GM23248 (cell line): ENCODE data around the gene GIGYF2. TPM values are rescaled to one million over a fixed set of nuclear protein-coding genes. Genes with fewer than 3 reads are reported as not detected.

Source experiments
- DNase-seq: peaks from one replicate; pipeline ENCODE4 v3.0.0-alpha.2; 2015
- H2AFZ ChIP-seq: fragments of 200-600 bp; sonication (generic); 2 replicates; pipeline ENCODE4 v1.6.1; 2016; ENCODE audit warnings: antibody characterized with exemption
- H3F3A ChIP-seq: fragments of 200-600 bp; sonication (generic); 2 replicates; pipeline ENCODE4 v1.6.1; 2016; ENCODE audit warnings: mild to moderate bottlenecking, antibody characterized with exemption, mixed run types; ENCODE audit not compliant: insufficient read depth
- H3K27ac ChIP-seq: fragments of 200-600 bp; sonication (generic); 2 replicates; pipeline ENCODE4 v1.5.1; 2016; ENCODE audit warnings: mild to moderate bottlenecking
- H3K27me3 ChIP-seq: fragments of 200-600 bp; sonication (generic); replicated peaks from 2 replicates; pipeline ENCODE4 v1.6.1; 2016; ENCODE audit warnings: mild to moderate bottlenecking; ENCODE audit not compliant: insufficient read depth
- H3K36me3 ChIP-seq: fragments of 200-600 bp; sonication (generic); 2 replicates; pipeline ENCODE4 v1.6.1; 2016; ENCODE audit warnings: low read depth, mild to moderate bottlenecking
- H3K4me1 ChIP-seq: fragments of 200-600 bp; sonication (generic); 2 replicates; pipeline ENCODE4 v1.6.1; 2016; ENCODE audit warnings: mild to moderate bottlenecking; ENCODE audit not compliant: insufficient read depth
- H3K4me2 ChIP-seq: fragments of 200-600 bp; sonication (generic); one replicate; pipeline ENCODE4 v1.6.1; 2016; ENCODE audit warnings: mild to moderate bottlenecking; ENCODE audit not compliant: unreplicated experiment
- H3K4me3 ChIP-seq: fragments of 200-600 bp; sonication (generic); 2 replicates; pipeline ENCODE4 v1.5.1; 2016; ENCODE audit warnings: mild to moderate bottlenecking
- H3K79me2 ChIP-seq: fragments of 200-600 bp; sonication (generic); 2 replicates; pipeline ENCODE4 v1.6.1; 2016; ENCODE audit warnings: mild to moderate bottlenecking; ENCODE audit not compliant: insufficient read depth
- H3K9ac ChIP-seq: fragments of 200-600 bp; sonication (generic); 2 replicates; pipeline ENCODE4 v1.6.1; 2016; ENCODE audit warnings: mild to moderate bottlenecking
- H3K9me2 ChIP-seq: fragments of 200-600 bp; sonication (generic); 2 replicates; pipeline ENCODE4 v1.6.1; 2016; ENCODE audit warnings: mixed run types, mild to moderate bottlenecking, moderate library complexity; ENCODE audit not compliant: insufficient read depth
- H3K9me3 ChIP-seq: fragments of 200-600 bp; sonication (generic); one replicate; pipeline ENCODE4 v1.6.1; 2017; ENCODE audit warnings: low read depth
- H4K20me1 ChIP-seq: fragments of 200-600 bp; sonication (generic); 2 replicates; pipeline ENCODE4 v1.6.0; 2016; ENCODE audit not compliant: insufficient read depth
- EZH2 ChIP-seq: fragments of 200-600 bp; sonication (generic); IDR thresholded peaks from 2 replicates; pipeline ENCODE4 v1.6.1; 2018; ENCODE audit warnings: antibody characterized with exemption, mild to moderate bottlenecking; ENCODE audit not compliant: insufficient read depth, poor library complexity, severe bottlenecking
- EZH2phosphoT487 ChIP-seq: fragments of 200-600 bp; sonication (generic); IDR thresholded peaks from 2 replicates; pipeline ENCODE4 v1.6.1; 2018; ENCODE audit warnings: antibody characterized with exemption, moderate library complexity, mild to moderate bottlenecking, low read depth; ENCODE audit not compliant: insufficient read depth
- WGBS, 2 experiments: methylation state at CpG; one replicate each; pipeline ENCODE4 v1.1.6; 2015 to 2017; ENCODE audit warnings: low lambda C conversion rate in 2 of 2, low coverage in 1 of 2; ENCODE audit errors: missing lambda C conversion rate in 2 of 2; 5-methylcytosine and 5-hydroxymethylcytosine counted together
- in situ Hi-C: fragments of 300-500 bp; cut with MboI; formaldehyde crosslinking; loops from 2 replicates; pipeline ENCODE4 v1.15.0; 2020
- polyA plus RNA-seq: library from polyadenylated mRNA; unstranded; fragments of >200 nt; fragmentation: Nextera tagmentation; extraction: Ambion mirVana; gene quantifications from 2 replicates; pipeline ENCODE4 v1.2.1, GENCODE V29; 2016
- total RNA-seq: library from RNA; depleted of rRNA; stranded (reverse); fragments of >200 nt; shearing (Covaris generic); gene quantifications from 2 replicates; pipeline ENCODE4 v1.2.3, GENCODE V29; 2014

Gene GIGYF2
- total and polyA plus RNA-seq, 2 experiments from 2014 or later = 27.2 to 35.2 TPM

DNA sequence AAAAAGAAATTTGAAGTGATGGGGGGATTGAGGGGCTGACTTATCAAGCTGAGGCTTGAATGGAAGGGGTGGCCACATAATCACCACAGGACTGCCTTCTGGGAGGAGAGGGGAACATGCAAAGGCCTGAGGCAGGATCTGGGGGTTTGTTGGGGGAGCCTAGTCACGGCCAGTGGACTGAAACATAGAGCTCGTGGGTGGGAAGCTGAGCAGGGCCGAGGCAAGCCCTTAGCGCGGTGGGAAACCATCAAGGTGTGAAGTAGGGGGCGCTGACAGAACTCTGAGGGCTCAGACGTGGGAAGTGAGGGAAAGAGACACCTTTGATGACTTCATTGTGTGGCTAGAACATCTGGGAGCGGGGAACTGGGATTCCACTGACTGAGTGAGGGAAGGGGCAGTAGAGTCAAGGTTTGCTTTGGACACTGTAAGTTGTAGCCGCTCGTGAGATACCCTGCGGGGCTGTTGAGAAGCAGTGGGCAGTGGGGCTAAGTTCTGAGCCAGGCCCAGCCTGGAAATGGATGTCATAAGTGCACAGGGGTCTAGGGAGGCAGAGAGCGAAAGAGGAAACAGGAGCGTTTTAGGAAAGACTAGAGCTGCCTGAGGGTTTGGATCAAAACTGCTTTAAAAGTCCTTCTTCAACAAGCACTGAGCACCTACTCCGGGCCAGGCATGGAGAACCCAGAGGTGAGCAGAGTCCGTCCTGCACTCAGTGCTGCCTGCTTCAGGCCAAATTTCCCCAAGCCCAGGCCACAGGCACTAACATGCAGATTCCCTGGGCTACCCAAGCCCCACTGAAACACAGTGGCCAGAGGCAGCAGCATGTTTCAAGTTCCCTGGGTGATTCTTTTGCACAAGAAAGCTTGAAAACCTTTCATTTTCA lies 172.2 kb downstream of the GIGYF2 start:
- H3K4me1 ChIP-seq = no peaks in the 10 kb centered on the region
- no peaks in the 10 kb centered on the region for H3K9me3 ChIP-seq
- H3K36me3 ChIP-seq = no peaks in the 10 kb centered on the region
- no peak for TF ChIP-seq EZH2phosphoT487
- TF ChIP-seq EZH2 = no peak
- WGBS, 2 experiments = 58 to 66% methylated on average over 14 to 15 of the region's 15 CpGs
- in situ Hi-C loops = no loop called here
- no peak overlapping the region for H3K4me3 ChIP-seq
- H3K9ac ChIP-seq = no peak overlapping the region
- H3K27me3 ChIP-seq = no peaks in the 10 kb centered on the region
- no peak overlapping the region for H3K4me2 ChIP-seq
- no peaks in the 10 kb centered on the region for H3K79me2 ChIP-seq
- no peak for DNase-seq
- H3K9me2 ChIP-seq = no peaks in the 10 kb centered on the region
- H3F3A ChIP-seq = no peaks in the 10 kb centered on the region
- no peaks in the 10 kb centered on the region for H4K20me1 ChIP-seq
- no peak overlapping the region for H3K27ac ChIP-seq
- H2AFZ ChIP-seq = no peak overlapping the region

DNA sequence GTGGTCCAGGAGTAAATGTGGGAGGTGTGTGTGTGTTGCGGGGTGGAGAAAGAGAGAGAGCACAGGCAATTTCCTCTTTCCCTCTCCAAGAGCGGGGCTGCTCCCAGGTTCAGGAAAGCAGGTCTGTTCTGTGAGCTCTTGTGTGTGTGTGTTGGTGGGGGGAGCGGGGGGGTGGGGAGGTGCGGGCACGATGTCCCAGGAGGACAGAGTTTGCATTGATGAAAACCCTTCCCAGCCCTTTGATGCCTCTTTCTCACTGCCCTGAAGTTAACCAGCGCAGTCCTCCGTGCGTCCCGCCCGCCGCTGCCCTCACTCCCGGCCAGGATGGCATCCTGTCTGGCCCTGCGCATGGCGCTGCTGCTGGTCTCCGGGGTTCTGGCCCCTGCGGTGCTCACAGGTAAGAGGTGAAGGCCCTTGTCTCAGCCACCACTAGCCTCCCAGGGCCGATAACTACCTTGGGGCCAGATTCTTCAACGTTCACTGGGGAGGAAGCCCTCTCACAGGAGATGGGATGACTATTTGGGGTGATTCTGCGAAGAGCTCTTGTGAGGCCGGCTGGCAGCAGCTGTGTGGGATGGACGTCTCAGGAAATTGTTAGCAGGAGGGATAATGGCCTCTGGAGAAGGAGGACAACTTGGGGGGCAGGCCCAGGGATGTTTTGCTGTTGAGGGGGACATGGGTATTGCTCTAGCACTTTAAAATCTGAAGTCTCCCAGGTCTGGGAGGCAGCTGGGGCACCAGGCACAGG lies 173.1 kb downstream of the GIGYF2 start, which contains the start of gene SNORC:
Gene SNORC, plus strand, starts transcription at position 247 of the 748 bp plus-strand sequence. Its CDS starts 78 bp downstream, at position 325.
- no peaks in the 10 kb centered on the region for H3K79me2 ChIP-seq
- TF ChIP-seq EZH2phosphoT487 (no peak), EZH2 (no peak)
- H3K27ac ChIP-seq = no peak within 1 kb of the TSS
- in situ Hi-C loops = no loop called here
- WGBS, 2 experiments = 76 to 85% methylated on average over 15 to 21 of the region's 21 CpGs
- H3K4me3 ChIP-seq = no peak within 1 kb of the TSS
- no peak within 1 kb of the TSS for H2AFZ ChIP-seq
- no peaks in the 10 kb centered on the region for H3F3A ChIP-seq
- no peaks in the 10 kb centered on the region for H3K27me3 ChIP-seq
- H3K9me2 ChIP-seq = no peaks in the 10 kb centered on the region
- no peak for DNase-seq
- no peaks in the 10 kb centered on the region for H3K36me3 ChIP-seq
- H3K4me1 ChIP-seq = no peaks in the 10 kb centered on the region
- no peak within 1 kb of the TSS for H3K9ac ChIP-seq
- no peaks in the 10 kb centered on the region for H3K9me3 ChIP-seq
- H4K20me1 ChIP-seq = no peaks in the 10 kb centered on the region
- no peak within 1 kb of the TSS for H3K4me2 ChIP-seq

DNA sequence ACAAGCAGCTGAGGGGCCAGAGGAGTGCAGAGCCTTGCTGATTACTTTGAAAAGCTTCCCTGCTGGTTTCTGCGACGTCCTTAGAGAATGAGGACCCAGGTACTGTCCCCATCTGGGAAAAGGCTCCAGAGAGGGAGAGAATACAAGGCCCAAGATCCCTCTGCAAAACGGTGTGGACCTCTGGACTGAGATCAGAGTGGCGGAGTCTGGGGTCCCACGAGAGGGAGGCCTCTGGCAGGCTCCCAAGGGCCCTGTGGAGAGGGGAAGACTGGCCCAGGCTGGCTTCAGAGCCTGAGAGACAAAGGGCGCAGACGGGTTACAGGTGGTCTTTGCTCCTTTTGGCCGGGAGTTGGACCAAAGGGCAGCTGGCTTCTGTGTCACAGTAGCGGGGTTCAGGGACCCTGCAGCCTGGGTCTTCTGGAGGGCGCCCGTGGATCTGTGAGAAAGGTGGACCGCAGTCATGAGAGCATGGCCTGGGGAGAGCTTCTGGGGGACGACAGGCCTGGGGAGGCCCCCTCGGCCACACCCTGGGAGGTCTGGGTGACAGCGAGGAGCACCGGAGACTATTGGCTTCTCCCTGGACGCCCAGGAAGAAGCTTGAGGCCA lies 173.7 kb downstream of the GIGYF2 start:
- Histone ChIP-seq H3K9ac (no peak overlapping the region), H3K9me3 (no peaks in the 10 kb centered on the region), H4K20me1 (no peaks in the 10 kb centered on the region), H3K4me3 (no peak overlapping the region), H3K27ac (no peak overlapping the region), H3K36me3 (no peaks in the 10 kb centered on the region), H3F3A (no peaks in the 10 kb centered on the region), H3K4me1 (no peaks in the 10 kb centered on the region), H3K9me2 (no peaks in the 10 kb centered on the region), H3K27me3 (no peaks in the 10 kb centered on the region), H2AFZ (no peak overlapping the region), H3K4me2 (no peak overlapping the region), H3K79me2 (no peaks in the 10 kb centered on the region)
- in situ Hi-C loops = no loop called here
- 79% methylated on average over 17 of the region's 17 CpGs for WGBS, 2 experiments
- no peak for DNase-seq
- no peak for TF ChIP-seq EZH2phosphoT487
- no peak for TF ChIP-seq EZH2

DNA sequence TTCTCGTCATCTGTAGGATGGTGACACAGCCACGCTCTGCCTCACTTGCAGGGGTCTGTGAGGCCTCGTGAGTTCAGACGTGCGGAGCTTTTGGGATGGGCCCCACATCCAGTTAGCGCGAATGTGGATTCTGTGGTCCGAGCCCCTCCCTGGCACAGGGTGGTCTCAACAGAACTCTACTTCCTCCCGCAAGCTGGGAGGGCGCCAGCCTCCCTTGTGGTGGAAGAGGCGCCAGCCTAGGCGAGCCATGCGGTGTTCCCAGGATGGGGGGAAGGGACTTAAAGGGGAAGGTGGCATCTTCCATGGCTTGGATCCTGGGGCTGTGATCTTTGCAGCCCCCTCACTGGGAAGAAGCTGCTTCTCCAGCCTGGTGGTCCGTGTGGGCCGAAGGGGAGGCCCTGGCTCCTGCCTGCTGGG lies 174.3 kb downstream of the GIGYF2 start:
- H3K4me2 ChIP-seq = no peak overlapping the region
- H3F3A ChIP-seq = no peaks in the 10 kb centered on the region
- in situ Hi-C loops = no loop called here
- H3K27me3 ChIP-seq = no peaks in the 10 kb centered on the region
- 87 to 92% methylated on average over 12 to 15 of the region's 15 CpGs for WGBS, 2 experiments
- no peak overlapping the region for H3K9ac ChIP-seq
- no peak for DNase-seq
- no peaks in the 10 kb centered on the region for H4K20me1 ChIP-seq
- no peaks in the 10 kb centered on the region for H3K4me1 ChIP-seq
- no peaks in the 10 kb centered on the region for H3K36me3 ChIP-seq
- H3K9me3 ChIP-seq = no peaks in the 10 kb centered on the region
- TF ChIP-seq EZH2 = no peak
- no peak for TF ChIP-seq EZH2phosphoT487
- no peak overlapping the region for H2AFZ ChIP-seq
- H3K9me2 ChIP-seq = no peaks in the 10 kb centered on the region
- no peaks in the 10 kb centered on the region for H3K79me2 ChIP-seq
- H3K4me3 ChIP-seq = no peak overlapping the region
- H3K27ac ChIP-seq = no peak overlapping the region
